ENCODE results near the gene FANCI.

Gene FANCI

DNA sequence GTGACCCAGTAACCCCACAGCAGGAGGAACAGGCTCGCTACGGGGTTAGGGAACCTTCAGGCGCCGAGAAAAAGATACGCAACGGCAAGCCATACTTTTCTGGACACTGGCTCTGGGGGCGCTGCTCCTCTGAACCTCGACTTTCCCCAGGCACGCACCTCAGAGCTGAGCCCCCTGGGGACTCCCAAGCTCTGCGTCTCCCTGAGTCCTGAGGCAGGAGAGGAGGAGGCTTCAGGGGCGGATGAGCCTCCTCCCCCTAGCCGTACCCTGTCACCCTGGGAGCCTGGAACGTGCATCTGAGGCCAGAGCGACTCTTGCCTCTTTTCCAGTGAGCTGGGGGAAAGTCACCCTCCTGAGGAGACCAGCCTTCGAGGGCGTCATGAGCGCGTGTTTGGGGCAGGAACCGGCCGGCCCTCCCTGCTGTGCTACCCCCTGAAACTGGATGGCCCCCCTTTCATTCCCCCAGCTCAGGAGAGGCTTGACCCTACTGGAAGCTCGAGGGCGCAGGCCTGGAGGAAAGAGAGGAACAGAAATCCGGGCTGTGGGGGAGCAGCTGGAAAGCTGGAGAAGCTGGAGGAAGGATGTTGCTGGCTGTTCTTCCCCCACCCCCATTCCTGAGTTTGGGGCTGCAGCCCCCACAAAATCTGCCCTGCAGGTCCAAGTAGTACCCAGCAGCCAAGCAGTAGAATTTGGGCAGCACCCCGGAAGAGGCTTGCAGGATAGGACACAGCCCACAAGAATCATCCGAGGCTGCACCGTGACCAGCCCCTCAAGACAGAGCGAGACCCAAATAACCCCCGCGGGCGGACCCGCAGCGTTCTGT lies 115.9 kb downstream of the FANCI start:
- in situ Hi-C loops (cut with MboI; ENCODE audit: low sequenced_read_pairs), result no loop called here

DNA sequence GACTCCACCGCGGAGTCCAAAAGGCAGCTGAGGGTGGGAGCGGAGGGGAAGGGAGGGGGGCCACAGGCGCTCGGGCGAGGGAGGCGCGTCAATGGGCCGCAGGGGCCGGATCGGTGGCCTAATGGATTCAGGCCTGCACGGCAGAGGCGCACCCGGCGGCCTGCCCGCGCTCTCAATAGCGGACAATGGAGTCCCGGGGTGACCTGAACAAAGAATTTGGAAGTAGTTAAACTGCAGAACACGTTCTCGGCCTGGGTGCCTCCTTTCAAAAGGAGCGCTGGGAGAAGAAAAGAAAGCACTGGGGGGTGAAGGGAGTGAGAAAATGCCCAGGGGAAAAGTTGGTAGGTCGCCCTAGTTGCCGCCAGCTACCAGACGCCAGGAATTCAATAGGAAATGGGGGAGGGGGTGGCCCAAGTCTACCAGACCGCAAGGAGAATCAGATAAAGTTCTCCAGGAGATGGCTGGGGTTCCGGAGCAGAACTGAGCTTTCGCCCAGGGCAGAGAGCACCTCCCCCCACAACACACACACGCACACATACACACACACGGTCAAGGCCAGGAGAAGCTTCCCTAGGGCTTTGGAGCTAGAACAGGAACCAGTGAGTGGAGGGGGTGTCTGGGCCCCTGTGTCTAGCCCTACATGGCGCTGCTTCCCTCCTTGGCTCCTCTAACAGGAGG lies 116.7 kb downstream of the FANCI start:
- in situ Hi-C loops (cut with MboI; ENCODE audit: low sequenced_read_pairs), result no loop called here

DNA sequence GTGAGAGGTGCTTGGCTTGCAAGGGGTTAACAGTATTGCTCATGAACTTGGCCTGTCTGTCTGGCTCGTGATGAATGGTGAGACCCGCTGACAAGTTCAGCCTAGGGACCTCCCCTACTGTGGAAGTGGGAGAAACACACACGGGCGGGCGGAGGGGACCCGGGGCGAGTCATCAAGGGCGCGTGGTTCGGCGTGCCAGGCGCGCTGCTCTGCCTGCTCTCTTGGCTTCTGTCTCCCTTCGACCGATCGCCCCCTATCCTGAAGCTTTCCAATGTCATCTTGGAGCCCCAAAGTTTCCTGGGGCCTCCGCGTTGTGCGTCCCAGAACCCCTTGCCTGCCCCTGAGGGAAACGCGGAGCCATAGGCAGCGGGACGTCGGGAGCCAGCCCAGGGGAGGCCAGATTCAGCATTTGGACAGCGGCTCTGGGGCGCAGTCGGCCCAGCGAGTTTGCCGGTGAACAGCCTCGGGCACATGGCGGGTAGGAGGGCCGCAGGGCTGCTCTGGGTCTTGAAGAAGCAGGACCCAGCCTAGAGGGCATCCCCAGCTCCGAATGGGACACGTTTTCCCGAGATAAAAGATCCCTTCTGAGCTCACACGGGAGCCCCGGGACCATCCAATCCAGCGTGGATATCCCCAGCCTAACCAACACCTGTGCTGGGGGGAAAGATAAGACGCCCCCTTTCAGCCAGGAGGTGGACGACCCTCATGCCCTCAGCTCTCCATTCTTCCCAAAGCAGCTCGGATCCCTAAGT lies 117.8 kb downstream of the FANCI start:
- in situ Hi-C loops (cut with MboI; ENCODE audit: low sequenced_read_pairs), result no loop called here

DNA sequence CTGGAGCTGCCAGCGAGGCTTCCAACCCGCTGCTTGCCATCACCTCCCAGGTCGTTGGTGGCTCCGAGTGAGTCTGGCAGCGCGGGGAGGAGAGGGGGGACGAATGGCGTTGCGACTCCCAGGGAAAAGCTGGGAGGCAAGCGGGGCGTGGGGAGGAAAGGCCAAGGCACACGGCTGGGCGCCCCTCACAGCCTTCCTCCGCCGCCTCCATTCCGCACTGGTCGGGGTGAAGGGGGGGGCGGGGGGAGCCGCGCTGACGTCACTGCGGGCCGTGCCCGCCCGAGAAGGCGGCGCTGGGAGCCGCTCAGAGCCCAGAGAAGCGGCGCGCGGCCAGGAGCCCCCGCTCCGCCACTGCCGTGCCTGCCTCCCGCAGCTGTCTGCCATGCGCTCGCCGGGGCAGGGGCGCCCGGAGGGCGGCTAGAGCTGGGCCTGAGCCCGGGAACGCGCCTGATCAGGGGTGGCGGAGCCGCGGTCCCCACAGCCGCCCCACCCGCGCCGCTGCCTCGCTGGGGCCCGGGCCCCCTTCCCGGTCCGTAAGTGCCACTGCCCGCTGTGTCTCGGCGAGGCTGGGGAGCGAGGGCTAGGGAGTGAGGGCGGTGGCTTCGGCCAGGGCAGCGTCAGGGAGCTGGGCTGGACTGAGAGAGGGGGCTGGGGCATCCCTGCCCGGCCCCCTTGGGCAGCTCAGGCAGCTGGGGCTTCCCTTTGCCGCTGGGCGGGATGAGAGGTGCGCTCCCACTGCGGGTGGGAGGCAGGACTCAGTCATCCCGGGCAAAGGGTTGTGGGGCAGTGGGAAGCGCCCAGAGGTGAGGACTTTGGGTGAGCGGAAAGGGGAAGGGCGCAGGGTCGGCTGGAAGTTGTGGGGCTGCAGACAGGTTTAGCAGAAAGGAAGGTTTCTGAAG lies 118.7 kb downstream of the FANCI start:
- in situ Hi-C loops (cut with MboI; ENCODE audit: low sequenced_read_pairs), result no loop called here

DNA sequence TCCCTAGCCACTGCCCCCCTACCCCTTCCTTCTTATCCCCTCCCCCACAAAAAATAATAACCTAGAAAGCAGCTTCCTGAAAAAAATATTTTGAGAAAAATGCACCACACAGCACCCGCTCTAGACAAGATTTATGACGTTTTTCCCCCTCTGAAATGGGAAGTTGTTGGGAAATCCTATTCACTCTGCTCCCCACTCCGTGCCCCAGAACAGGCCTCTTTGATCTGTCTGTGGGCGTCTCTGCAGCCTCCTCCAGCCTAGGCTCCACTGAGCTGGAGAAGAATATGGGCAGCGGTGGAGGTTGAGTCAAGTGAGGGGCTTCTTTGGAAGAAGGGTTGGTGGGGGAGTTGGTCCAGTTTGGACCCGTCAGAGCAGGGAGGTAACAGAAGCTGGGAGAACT lies 119.4 kb downstream of the FANCI start:
- in situ Hi-C loops (cut with MboI; ENCODE audit: low sequenced_read_pairs), result no loop called here

DNA sequence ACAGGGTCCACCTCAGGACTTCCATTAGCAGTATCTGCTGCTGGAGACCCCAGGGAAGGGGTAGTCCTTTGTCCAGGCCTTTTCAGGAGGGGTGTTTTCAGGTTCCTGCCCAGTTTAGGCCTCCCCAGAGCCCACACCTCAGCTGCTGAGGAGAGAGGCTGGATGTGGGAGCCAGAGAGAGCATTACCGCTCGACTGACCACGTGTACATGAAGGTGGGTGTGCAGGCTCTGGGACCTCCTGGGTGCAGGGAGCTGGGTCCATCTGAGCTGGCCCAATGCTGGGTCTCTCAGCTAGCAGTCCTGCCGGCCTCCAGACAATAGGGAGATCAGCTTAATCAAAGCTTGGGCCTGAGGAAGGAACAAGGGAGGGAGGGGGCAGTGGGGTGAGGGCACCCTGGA lies 120.0 kb downstream of the FANCI start:
- in situ Hi-C loops (cut with MboI; ENCODE audit: low sequenced_read_pairs), result no loop called here

DNA sequence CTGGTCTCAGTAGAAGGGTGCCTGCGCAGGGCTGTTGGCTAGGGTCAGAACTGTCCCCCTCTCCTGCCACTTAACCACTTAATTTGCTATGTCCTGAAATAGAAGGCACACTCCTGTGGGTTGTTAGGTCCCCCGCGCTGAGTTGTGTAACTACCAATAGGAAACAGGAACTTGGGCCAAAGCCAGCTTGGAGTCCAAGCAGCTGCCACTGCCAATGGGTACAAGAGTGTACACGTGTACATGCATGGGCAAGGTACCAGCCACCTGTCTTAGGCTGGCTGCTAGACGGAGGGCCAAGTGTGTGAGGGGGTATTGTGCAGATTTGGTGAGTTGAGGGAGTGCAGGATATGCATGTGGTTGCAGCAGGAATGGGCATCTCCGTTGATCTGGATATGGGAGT lies 120.6 kb downstream of the FANCI start:
- in situ Hi-C loops (cut with MboI; ENCODE audit: low sequenced_read_pairs), result no loop called here

DNA sequence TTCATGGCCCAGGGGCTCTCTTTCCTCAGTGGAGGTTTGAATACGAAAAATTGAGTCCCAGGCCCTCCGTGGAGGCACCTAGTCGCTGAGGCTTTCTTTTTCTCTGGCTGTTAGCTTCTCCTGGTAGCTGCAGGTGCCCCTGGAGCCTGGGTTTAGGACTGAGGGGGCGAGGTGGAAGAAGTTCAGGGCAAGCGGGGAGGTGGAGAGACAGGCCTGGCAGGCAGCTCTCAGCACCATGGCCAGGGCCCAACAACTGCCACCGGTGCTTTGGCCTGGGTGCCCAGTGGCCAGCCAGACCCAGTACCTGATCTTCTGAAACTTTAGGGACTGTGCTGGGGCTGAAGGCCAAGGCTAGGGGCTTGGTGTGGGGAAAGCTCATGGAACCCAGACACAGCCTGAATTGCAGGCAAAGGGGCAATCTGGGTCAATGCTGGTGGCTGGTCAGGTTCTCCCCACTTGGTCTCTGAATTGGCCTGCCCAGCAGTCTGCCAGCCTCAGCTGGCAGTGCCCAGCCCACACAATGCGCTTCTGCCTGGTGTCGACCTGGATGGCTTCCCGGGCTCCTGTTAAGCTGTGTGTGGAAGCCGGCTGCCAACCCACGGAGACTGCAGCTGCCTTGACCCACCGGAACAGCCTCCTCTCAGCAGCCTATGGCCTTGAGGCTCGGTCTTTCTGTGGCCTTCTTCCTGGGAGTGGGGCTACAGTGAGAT lies 121.1 kb downstream of the FANCI start:
- in situ Hi-C loops (cut with MboI; ENCODE audit: low sequenced_read_pairs), result no loop called here

DNA sequence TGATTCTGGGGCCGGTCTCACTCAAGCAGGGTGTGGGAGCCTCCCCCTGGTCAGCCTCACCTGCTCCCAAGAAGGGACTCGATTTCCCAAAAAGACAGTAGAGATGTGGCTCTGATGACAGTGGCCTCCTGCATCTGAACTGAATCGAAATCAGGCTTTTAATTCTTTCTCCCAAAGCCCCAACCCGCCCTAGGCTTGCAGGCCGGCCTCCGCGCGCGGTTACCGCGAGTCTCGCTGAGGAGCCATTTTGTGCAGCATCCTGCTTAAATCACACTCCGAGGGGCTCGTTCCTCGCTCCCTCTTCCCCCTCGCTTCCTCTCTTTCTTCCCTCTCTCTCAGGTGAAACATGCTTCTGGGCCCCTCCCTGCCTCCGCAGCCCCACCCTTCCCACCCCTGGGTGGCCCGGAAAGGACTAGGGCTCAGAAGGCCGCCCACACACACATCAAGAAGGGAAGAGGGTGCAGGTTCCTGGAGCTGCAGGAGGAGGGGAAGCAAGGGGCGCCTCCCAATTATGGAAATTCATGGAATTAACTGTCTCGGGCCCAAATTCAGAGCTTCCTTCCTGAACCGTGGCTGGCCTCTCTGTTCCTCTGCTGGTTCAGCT lies 121.8 kb downstream of the FANCI start:
- in situ Hi-C loops (cut with MboI; ENCODE audit: low sequenced_read_pairs), result no loop called here
